K562 (cell line): ENCODE data around the gene TECPR1. TPM values are rescaled to one million over a fixed set of nuclear protein-coding genes. Genes with fewer than 3 reads are reported as not detected.
A peak's percentile ranks its signal among the peaks of the same experiment; 100 is the strongest.

Source experiments
- CBFA2T3 ChIP-seq: fragments of 450-650 bp; IDR thresholded peaks from 2 replicates; pipeline ENCODE4 v1.6.1; 2017
- CC2D1A ChIP-seq: fragments of 450-650 bp; IDR thresholded peaks from 2 replicates; pipeline ENCODE4 v1.6.1; 2017; ENCODE audit warnings: mild to moderate bottlenecking
- CREM ChIP-seq: IDR thresholded peaks from 2 replicates; pipeline ENCODE4 v1.6.1; 2014; ENCODE audit warnings: antibody characterized with exemption, low read depth
- CXXC5 ChIP-seq: fragments of 250-450 bp; sonication (Bioruptor Pico); IDR thresholded peaks from 2 replicates; pipeline ENCODE4 v1.8.0; 2022; ENCODE audit warnings: inconsistent platforms, mild to moderate bottlenecking, moderate library complexity
- GATAD2A ChIP-seq: fragments of 450-650 bp; IDR thresholded peaks from 2 replicates; pipeline ENCODE4 v1.6.1; 2017
- HEY1 ChIP-seq: fragments of 250-450 bp; sonication (Bioruptor Pico); IDR thresholded peaks from 2 replicates; pipeline ENCODE4 v1.5.0; 2020; ENCODE audit warnings: mild to moderate bottlenecking, moderate library complexity, borderline replicate concordance
- HOMEZ ChIP-seq: fragments of 250-450 bp; sonication (Bioruptor Pico); IDR thresholded peaks from 2 replicates; pipeline ENCODE4 v1.4.0; 2020; ENCODE audit warnings: mild to moderate bottlenecking, moderate library complexity
- JUND ChIP-seq, 2 experiments: IDR thresholded peaks; 2 replicates in 1 of 2; 3 replicates in 1 of 2; pipeline ENCODE4 v1.6.1; 2011; ENCODE audit warnings: borderline replicate concordance in 2 of 2, low read depth in 2 of 2, low read length in 2 of 2, improper control_type of control experiment in 1 of 2, missing biosample characterization in 1 of 2, missing genetic modification characterization in 1 of 2, missing genetic modification reagents in 1 of 2
- MAFG ChIP-seq: fragments of 450-650 bp; conservative IDR thresholded peaks from 2 replicates; pipeline ENCODE4 v1.6.1; 2016; ENCODE audit warnings: missing genetic modification characterization, missing compliant biosample characterization
- MAX ChIP-seq: sonication (generic); formaldehyde crosslinking; IDR thresholded peaks from 2 replicates; pipeline ENCODE4 v1.9.0; 2022; ENCODE audit warnings: mild to moderate bottlenecking, missing genetic modification reagents
- MXI1 ChIP-seq: IDR thresholded peaks from 2 replicates; pipeline ENCODE4 v1.6.1; 2011; ENCODE audit warnings: low read depth, mild to moderate bottlenecking, improper control_type of control experiment, low read length
- MYNN ChIP-seq, 2 experiments: sonication (generic); formaldehyde crosslinking in 1 of 2; IDR thresholded peaks; 2 replicates each; pipeline versions ENCODE4 v1.5.0 to v1.6.1; 2016 to 2020; ENCODE audit warnings: antibody characterized with exemption in 1 of 2, missing genetic modification reagents in 1 of 2
- PATZ1 ChIP-seq: fragments of 250-450 bp; sonication (Bioruptor Pico); IDR thresholded peaks from 2 replicates; pipeline ENCODE4 v1.5.0; 2020; ENCODE audit warnings: mild to moderate bottlenecking, borderline replicate concordance
- RBM17 ChIP-seq: fragments of 200-400 bp; formaldehyde crosslinking; IDR thresholded peaks from 2 replicates; pipeline ENCODE4 v1.6.1; 2017; ENCODE audit warnings: low read depth, mild to moderate bottlenecking, low read length, borderline replicate concordance
- SMARCE1 ChIP-seq: fragments of 450-650 bp; IDR thresholded peaks from 2 replicates; pipeline ENCODE4 v1.7.1; 2016; ENCODE audit warnings: mild to moderate bottlenecking
- SREBF1 ChIP-seq: fragments of 150-350 bp; IDR thresholded peaks from 2 replicates; pipeline ENCODE4 v1.6.1; 2014; ENCODE audit warnings: antibody characterized with exemption, low read depth, low read length, borderline replicate concordance
- ZNF140 ChIP-seq: fragments of 250-450 bp; sonication (Bioruptor Pico); IDR thresholded peaks from 2 replicates; pipeline ENCODE4 v1.8.0; 2021; ENCODE audit warnings: moderate library complexity, mild to moderate bottlenecking, inconsistent platforms
- ZNF280A ChIP-seq: fragments of 450-650 bp; IDR thresholded peaks from 2 replicates; pipeline ENCODE4 v1.6.1; 2018; ENCODE audit warnings: mild to moderate bottlenecking, low read depth; ENCODE audit not compliant: partially characterized antibody
- ZNF699 ChIP-seq: fragments of 250-450 bp; sonication (Bioruptor Pico); IDR thresholded peaks from 2 replicates; pipeline ENCODE4 v1.8.0; 2021; ENCODE audit warnings: mild to moderate bottlenecking, moderate library complexity; ENCODE audit not compliant: insufficient replicate concordance
- polyA plus RNA-seq, 8 experiments: library from polyadenylated mRNA; depleted of rRNA in 4 of 8; stranded (reverse) in 5 of 8; unstranded in 3 of 8; fragments of >200 nt; fragmentation: Nextera tagmentation in 2 of 8; fragmentation: Illumina TruSeq in 1 of 8; extraction: Ambion mirVana in 2 of 8; extraction: Trizol in 1 of 8; gene quantifications; 2 replicates each; pipeline versions ENCODE4 v1.2.1 to v1.2.3, GENCODE V29; 2011 to 2014; ENCODE audit warnings: inconsistent platforms in 1 of 8, missing spikeins in 1 of 8
- total RNA-seq, 7 experiments: library from RNA; depleted of rRNA in 6 of 7; stranded (reverse); fragments of >200 nt in 6 of 7; fragmentation: Illumina TruSeq in 2 of 7; extraction: Trizol in 2 of 7; gene quantifications; 2 replicates each; pipeline versions ENCODE4 v1.2.1 to v1.2.3, GENCODE V29; 2011 to 2021; ENCODE audit warnings: low replicate concordance in 1 of 7

Gene TECPR1
- total and polyA plus RNA-seq, 9 of the 15 experiments (the other 6 are each of a cell fraction or from before 2014, with no cell fraction given), result 0.17 to 15.0 (median 2.2) TPM

GRCh38 chr7:98217623-98218582 is 34.1 kb downstream of the TECPR1 start (continued):
- TF ChIP-seq ZNF280A (no peak), MAX (CRISPR knock-in tag) (peak; percentile 72), JUND (IDR thresholded peaks at IDR 0.05; ENCODE audit: borderline replicate concordance, low read depth, low read length) (peak; percentile 54; the same call in 1 of the 2 replicates), JUND (tag; IDR thresholded peaks at IDR 0.05; ENCODE audit: borderline replicate concordance, low read depth, low read length) (peak; percentile 32; the same call in 1 of the 3 replicates), GATAD2A (no peak), HOMEZ (no peak), MAFG (tag) (no peak), RBM17 (no peak), CREM (no peak), CXXC5 (peak; percentile 100), PATZ1 (CRISPR knock-in tag) (no peak), ZNF140 (CRISPR knock-in tag) (no peak), MXI1 (no peak), SREBF1 (no peak), MYNN (IDR thresholded peaks at IDR 0.05) (peak; percentile 63; the same call in 1 of the 2 replicates), MYNN (CRISPR knock-in tag; IDR thresholded peaks at IDR 0.05) (no peak), SMARCE1 (peak; percentile 97), CBFA2T3 (peak; percentile 95), HEY1 (CRISPR knock-in tag) (no peak), CC2D1A (peak; percentile 23; the same call in 1 of the 2 replicates), ZNF699 (CRISPR knock-in tag) (no peak)
